Cardiac muscle cell (in vitro differentiated cells and primary cell): ENCODE measurements around the gene GUCY1A2. TPM values are rescaled to one million over a fixed set of nuclear protein-coding genes. Genes with fewer than 3 reads are reported as not detected.
A peak's percentile ranks its signal among the peaks of the same experiment; 100 is the strongest.

Experiments
- DNase-seq, 2 donors: peaks; one replicate each; pipeline versions ENCODE4 v3.0.0 to v3.0.0-alpha.2; 2010 to 2017; ENCODE audit warnings: low read depth in 1 of 2, low spot score in 1 of 2
- H3K27ac ChIP-seq: fragments of 200-600 bp; sonication (generic); 2 replicates; pipeline ENCODE4 v1.5.1; 2016
- H3K27me3 ChIP-seq: fragments of 200-600 bp; sonication (generic); 2 replicates; pipeline ENCODE4 v1.6.0; 2016; ENCODE audit warnings: control low read depth
- H3K36me3 ChIP-seq: fragments of 200-600 bp; sonication (generic); 2 replicates; pipeline ENCODE4 v1.5.1; 2016; ENCODE audit warnings: control low read depth
- H3K4me1 ChIP-seq: fragments of 200-600 bp; sonication (generic); 2 replicates; pipeline ENCODE4 v1.8.1; 2017; ENCODE audit warnings: low read depth, mild to moderate bottlenecking, mixed run types
- H3K4me3 ChIP-seq: fragments of 200-600 bp; sonication (generic); 2 replicates; pipeline ENCODE4 v1.5.1; 2016; ENCODE audit warnings: mild to moderate bottlenecking
- H3K9me3 ChIP-seq: fragments of 200-600 bp; sonication (generic); 2 replicates; pipeline ENCODE4 v1.5.1; 2017; ENCODE audit warnings: low read depth, mild to moderate bottlenecking, control low read depth
- polyA plus RNA-seq: library from polyadenylated mRNA; unstranded; fragments of >200 nt; fragmentation: Nextera tagmentation; extraction: Ambion mirVana; gene quantifications from 2 replicates; pipeline ENCODE4 v1.2.1, GENCODE V29; 2016
- total RNA-seq: library from RNA; depleted of rRNA; stranded (reverse); fragments of >200 nt; gene quantifications from 2 replicates; pipeline ENCODE4 v1.2.3, GENCODE V29; 2016
- TF ChIP-seq, protein P1 (sequence below): IDR thresholded peaks from 2 replicates; pipeline ENCODE4 v1.5.1; 2012; ENCODE audit warnings: low read depth, mild to moderate bottlenecking, low read length

GUCY1A2 gene
- total and polyA plus RNA-seq, 2 experiments from 2014 or later = 0.56 to 1.1 TPM

GRCh38 chr11:106920899-106921509 is 97.3 kb downstream of the GUCY1A2 start:
- no peaks in the 10 kb centered on the region for H3K9me3 ChIP-seq

GRCh38 chr11:106917973-106918372 is 100.3 kb downstream of the GUCY1A2 start:
- TF ChIP-seq, protein P1, sequence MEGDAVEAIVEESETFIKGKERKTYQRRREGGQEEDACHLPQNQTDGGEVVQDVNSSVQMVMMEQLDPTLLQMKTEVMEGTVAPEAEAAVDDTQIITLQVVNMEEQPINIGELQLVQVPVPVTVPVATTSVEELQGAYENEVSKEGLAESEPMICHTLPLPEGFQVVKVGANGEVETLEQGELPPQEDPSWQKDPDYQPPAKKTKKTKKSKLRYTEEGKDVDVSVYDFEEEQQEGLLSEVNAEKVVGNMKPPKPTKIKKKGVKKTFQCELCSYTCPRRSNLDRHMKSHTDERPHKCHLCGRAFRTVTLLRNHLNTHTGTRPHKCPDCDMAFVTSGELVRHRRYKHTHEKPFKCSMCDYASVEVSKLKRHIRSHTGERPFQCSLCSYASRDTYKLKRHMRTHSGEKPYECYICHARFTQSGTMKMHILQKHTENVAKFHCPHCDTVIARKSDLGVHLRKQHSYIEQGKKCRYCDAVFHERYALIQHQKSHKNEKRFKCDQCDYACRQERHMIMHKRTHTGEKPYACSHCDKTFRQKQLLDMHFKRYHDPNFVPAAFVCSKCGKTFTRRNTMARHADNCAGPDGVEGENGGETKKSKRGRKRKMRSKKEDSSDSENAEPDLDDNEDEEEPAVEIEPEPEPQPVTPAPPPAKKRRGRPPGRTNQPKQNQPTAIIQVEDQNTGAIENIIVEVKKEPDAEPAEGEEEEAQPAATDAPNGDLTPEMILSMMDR = peak; percentile 45
- Histone ChIP-seq H3K27ac (no peak overlapping the region), H3K36me3 (no peaks in the 10 kb centered on the region), H3K27me3 (no peaks in the 10 kb centered on the region), H3K4me1 (no peaks in the 10 kb centered on the region), H3K4me3 (no peak overlapping the region), H3K9me3 (no peaks in the 10 kb centered on the region)
- peak; percentile 9 to 24 for DNase-seq

More at GRCh38 chr11:106920899-106921509, 97.3 kb downstream of the GUCY1A2 start:
- Histone ChIP-seq H3K36me3 (no peaks in the 10 kb centered on the region), H3K27ac (no peak overlapping the region), H3K4me3 (no peak overlapping the region), H3K27me3 (no peaks in the 10 kb centered on the region), H3K4me1 (no peaks in the 10 kb centered on the region)
- DNase-seq = peak in 1 of 2 donors; percentile 9
- TF ChIP-seq, protein P1 = no peak

- no peak overlapping the region for H3K4me3 ChIP-seq
- no peak for DNase-seq
- H3K27me3 ChIP-seq = no peaks in the 10 kb centered on the region
- TF ChIP-seq, protein P1 = no peak
- no peaks in the 10 kb centered on the region for H3K9me3 ChIP-seq
- H3K27ac ChIP-seq = no peak overlapping the region
- no peaks in the 10 kb centered on the region for H3K36me3 ChIP-seq
- H3K4me1 ChIP-seq = no peaks in the 10 kb centered on the region
Measured at GRCh38 chr11:106914409-106914808, 103.9 kb downstream of the GUCY1A2 start.

GRCh38 chr11:106913141-106913540 is 105.1 kb downstream of the GUCY1A2 start:
- no peaks in the 10 kb centered on the region for H3K27me3 ChIP-seq
- DNase-seq = no peak
- TF ChIP-seq, protein P1 = no peak
- H3K9me3 ChIP-seq = no peaks in the 10 kb centered on the region
- H3K36me3 ChIP-seq = no peaks in the 10 kb centered on the region
- H3K4me3 ChIP-seq = no peak overlapping the region
- no peaks in the 10 kb centered on the region for H3K4me1 ChIP-seq
- no peak overlapping the region for H3K27ac ChIP-seq

- H3K27ac ChIP-seq = no peak overlapping the region
- no peaks in the 10 kb centered on the region for H3K36me3 ChIP-seq
- no peaks in the 10 kb centered on the region for H3K4me1 ChIP-seq
- no peak overlapping the region for H3K4me3 ChIP-seq
- DNase-seq = peak in 1 of 2 donors; percentile 6
- no peaks in the 10 kb centered on the region for H3K27me3 ChIP-seq
- TF ChIP-seq, protein P1 = no peak
- H3K9me3 ChIP-seq = no peaks in the 10 kb centered on the region
Measured at GRCh38 chr11:106904826-106905225, 113.5 kb downstream of the GUCY1A2 start.
